OCI-LY3 (cell line): ENCODE results near the gene GPN3.

Experiments used
- H2AFZ ChIP-seq: fragments of 200-600, 300-600 bp; shearing (Covaris generic); 2 replicates; pipeline ENCODE4 v1.6.0; 2014; ENCODE audit warnings: antibody characterized with exemption, low read depth, low read length
- H3K27ac ChIP-seq: fragments of 200-600, 300-600 bp; sonication (generic); 2 replicates; pipeline ENCODE4 v1.5.1; 2014; ENCODE audit warnings: mild to moderate bottlenecking, low read length, moderate library complexity, mixed read lengths
- H3K27me3 ChIP-seq: fragments of 200-600, 300-600 bp; sonication (generic); 2 replicates; pipeline ENCODE4 v1.6.1; 2014; ENCODE audit warnings: low read depth, low read length, mixed read lengths
- H3K36me3 ChIP-seq: fragments of 200-600, 300-600 bp; sonication (generic); replicated peaks from 2 replicates; pipeline ENCODE3; 2014; ENCODE audit warnings: low read depth, low read length, mixed read lengths
- H3K4me1 ChIP-seq: fragments of 300-600, 200-600 bp; sonication (generic); 2 replicates; pipeline ENCODE4 v1.6.1; 2014; ENCODE audit warnings: low read length, mixed read lengths
- H3K4me2 ChIP-seq: fragments of 200-600, 300-600 bp; sonication (generic); 2 replicates; pipeline ENCODE4 v1.6.1; 2014; ENCODE audit warnings: low read length, mixed read lengths
- H3K4me3 ChIP-seq: fragments of 300-600, 200-600 bp; sonication (generic); 2 replicates; pipeline ENCODE4 v1.5.1; 2014; ENCODE audit warnings: antibody characterized with exemption, mild to moderate bottlenecking, low read length, moderate library complexity
- H3K79me2 ChIP-seq: fragments of 300-600, 200-600 bp; shearing (Covaris generic); 2 replicates; pipeline ENCODE4 v1.6.1; 2014; ENCODE audit warnings: mild to moderate bottlenecking, low read length, mixed read lengths
- H3K9ac ChIP-seq: fragments of 300-600, 200-600 bp; shearing (Covaris generic); 2 replicates; pipeline ENCODE4 v1.6.0; 2014; ENCODE audit warnings: mild to moderate bottlenecking, low read length, moderate library complexity
- H3K9me3 ChIP-seq: fragments of 200-600, 300-600 bp; shearing (Covaris generic); 2 replicates; pipeline ENCODE4 v1.6.1; 2014; ENCODE audit warnings: low read length, mixed read lengths; ENCODE audit not compliant: insufficient read depth
- H4K20me1 ChIP-seq: fragments of 200-600, 300-600 bp; sonication (generic); 2 replicates; pipeline ENCODE4 v1.6.1; 2016; ENCODE audit warnings: low read length, mixed read lengths; ENCODE audit not compliant: insufficient read depth
- EZH2phosphoT487 ChIP-seq: fragments of 200-600 bp; shearing (Covaris generic); IDR thresholded peaks from 2 replicates; pipeline ENCODE4 v1.6.1; 2018; ENCODE audit warnings: antibody characterized with exemption, mixed run types, low read depth
- TF ChIP-seq, protein P1 (sequence below): fragments of 200-600, 300-600 bp; sonication (generic); IDR thresholded peaks from 2 replicates; pipeline ENCODE4 v1.5.1; 2014; ENCODE audit warnings: antibody characterized with exemption, low read length, low read depth

The GPN3 gene

DNA sequence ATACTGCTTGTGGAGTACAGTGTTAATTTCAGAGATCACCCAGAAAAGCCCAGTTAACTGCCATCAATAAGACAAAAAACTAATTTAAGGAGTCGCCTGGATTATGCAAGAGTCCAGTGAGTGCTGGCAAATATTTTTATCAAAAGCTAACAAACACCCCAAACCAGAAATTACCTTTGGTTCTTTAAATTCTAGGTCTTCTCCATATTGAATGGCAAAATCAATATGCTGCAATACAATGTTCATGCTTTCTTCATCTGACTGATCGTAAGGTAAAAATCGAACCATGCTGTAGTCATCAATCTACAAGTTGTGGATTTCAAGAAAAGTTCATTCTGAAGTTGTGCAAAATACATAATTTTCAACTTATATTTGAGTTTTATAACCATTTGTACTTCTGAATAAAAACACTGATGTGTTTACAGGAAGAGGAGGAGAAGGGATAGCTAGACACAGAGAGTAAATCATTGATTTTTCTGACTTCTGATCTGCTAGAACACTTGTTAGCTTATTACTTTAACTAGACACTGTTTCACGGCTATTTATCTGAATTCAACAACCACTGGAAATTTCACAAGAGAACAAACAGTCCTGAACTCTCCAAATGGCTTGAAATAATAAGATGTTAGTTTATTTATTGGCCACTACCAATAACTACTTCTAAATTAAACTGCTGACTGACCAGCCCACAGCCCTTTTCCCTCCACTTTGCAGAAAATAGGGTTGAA is 14.3 kb downstream of the GPN3 start:
- H3K79me2 ChIP-seq, result peaks cover 15% of the 10 kb centered on the region
- H4K20me1 ChIP-seq, result no peaks in the 10 kb centered on the region
- H2AFZ ChIP-seq, result no peak overlapping the region
- TF ChIP-seq, protein P1, sequence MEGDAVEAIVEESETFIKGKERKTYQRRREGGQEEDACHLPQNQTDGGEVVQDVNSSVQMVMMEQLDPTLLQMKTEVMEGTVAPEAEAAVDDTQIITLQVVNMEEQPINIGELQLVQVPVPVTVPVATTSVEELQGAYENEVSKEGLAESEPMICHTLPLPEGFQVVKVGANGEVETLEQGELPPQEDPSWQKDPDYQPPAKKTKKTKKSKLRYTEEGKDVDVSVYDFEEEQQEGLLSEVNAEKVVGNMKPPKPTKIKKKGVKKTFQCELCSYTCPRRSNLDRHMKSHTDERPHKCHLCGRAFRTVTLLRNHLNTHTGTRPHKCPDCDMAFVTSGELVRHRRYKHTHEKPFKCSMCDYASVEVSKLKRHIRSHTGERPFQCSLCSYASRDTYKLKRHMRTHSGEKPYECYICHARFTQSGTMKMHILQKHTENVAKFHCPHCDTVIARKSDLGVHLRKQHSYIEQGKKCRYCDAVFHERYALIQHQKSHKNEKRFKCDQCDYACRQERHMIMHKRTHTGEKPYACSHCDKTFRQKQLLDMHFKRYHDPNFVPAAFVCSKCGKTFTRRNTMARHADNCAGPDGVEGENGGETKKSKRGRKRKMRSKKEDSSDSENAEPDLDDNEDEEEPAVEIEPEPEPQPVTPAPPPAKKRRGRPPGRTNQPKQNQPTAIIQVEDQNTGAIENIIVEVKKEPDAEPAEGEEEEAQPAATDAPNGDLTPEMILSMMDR, result no peak
- TF ChIP-seq EZH2phosphoT487, result no peak
- H3K9me3 ChIP-seq, result no peaks in the 10 kb centered on the region
- no peak overlapping the region for H3K9ac ChIP-seq
- no peak overlapping the region for H3K4me3 ChIP-seq
- peaks cover 22% of the 10 kb centered on the region for H3K36me3 ChIP-seq
- H3K4me2 ChIP-seq, result no peak overlapping the region
- no peaks in the 10 kb centered on the region for H3K27me3 ChIP-seq
- H3K4me1 ChIP-seq, result peaks cover 26% of the 10 kb centered on the region
- H3K27ac ChIP-seq, result no peak overlapping the region

DNA sequence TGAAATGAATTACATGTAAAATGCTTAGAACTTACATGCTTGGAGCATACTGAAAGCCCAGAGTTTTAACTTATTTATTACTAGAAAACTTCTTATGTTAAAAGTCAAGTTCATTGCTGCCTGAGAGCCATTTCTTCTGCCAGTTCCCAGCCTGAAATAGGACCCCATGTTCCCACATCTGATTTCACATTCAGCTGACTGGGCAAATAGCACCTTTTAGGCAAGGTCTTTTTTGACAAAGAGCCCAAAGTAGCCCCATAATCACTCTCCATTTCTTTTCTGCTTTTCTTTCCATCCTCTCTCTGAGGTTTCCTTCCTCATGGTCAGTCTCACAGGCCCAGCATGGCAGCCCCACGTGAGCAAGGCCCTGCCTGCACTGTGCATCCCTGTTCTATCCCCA is 16.8 kb downstream of the GPN3 start:
- H3K4me1 ChIP-seq, result peaks cover 19% of the 10 kb centered on the region
- peaks cover 39% of the 10 kb centered on the region for H3K79me2 ChIP-seq
- H3K4me3 ChIP-seq, result no peak overlapping the region
- TF ChIP-seq EZH2phosphoT487, result no peak
- TF ChIP-seq, protein P1, result no peak
- no peak overlapping the region for H3K4me2 ChIP-seq
- peaks cover 6% of the 10 kb centered on the region; the same call in 1 of the 2 replicates for H4K20me1 ChIP-seq
- no peak overlapping the region for H3K27ac ChIP-seq
- H3K9ac ChIP-seq, result no peak overlapping the region
- H3K36me3 ChIP-seq, result peaks cover 34% of the 10 kb centered on the region
- no peak overlapping the region for H2AFZ ChIP-seq
- no peaks in the 10 kb centered on the region for H3K27me3 ChIP-seq
- no peaks in the 10 kb centered on the region for H3K9me3 ChIP-seq

DNA sequence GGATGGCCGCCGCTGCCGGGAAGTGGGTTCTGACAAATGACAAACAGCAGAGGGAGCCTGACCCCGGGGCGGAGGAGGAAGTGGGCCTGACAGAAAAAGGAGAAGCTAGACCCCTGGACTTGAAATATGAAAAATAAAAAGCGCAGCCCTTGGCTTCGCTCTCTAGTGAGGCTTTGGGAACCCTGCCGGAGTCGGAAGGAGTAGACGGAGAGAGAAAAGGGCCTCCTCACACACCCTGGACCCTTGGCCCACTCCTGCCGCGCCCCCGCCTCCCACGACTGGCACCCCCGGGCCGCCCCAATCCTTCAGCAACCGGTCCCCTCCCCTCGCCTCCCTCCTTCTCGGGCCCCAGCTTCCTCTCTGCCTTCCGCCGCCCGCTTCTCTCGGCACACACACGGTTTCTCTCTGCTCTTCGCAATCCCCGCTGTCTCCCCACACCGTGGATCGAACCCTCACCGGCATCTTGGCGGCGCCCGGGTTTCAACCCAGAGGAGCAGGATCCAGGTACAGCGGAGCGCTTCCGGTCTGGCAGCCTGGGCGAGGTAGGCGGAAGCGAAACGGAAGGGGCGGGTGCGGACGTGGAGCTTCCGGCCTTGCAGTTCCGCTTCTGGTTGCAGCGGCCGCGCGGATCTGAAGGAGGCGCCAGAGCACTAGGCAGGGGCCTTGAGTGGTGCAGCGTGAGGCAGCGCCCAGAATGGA is 18.1 kb downstream of the GPN3 start, which contains the start of gene ARPC3:
Gene ARPC3, minus strand, starts transcription at position 539 of the 699 bp plus-strand sequence. Its CDS starts 77 bp downstream, at position 462.
- H3K9ac ChIP-seq, result peak within 1 kb of the TSS; percentile 98
- peak within 1 kb of the TSS; percentile 78 for H3K4me2 ChIP-seq
- peak within 1 kb of the TSS; percentile 83 for H2AFZ ChIP-seq
- peak within 1 kb of the TSS; percentile 95 for H3K27ac ChIP-seq
- TF ChIP-seq, protein P1, result peak; percentile 78
- no peak for TF ChIP-seq EZH2phosphoT487
- peaks cover 34% of the 10 kb centered on the region for H3K36me3 ChIP-seq
- H3K9me3 ChIP-seq, result no peaks in the 10 kb centered on the region
- H4K20me1 ChIP-seq, result peaks cover 6% of the 10 kb centered on the region; the same call in 1 of the 2 replicates
- peaks cover 49% of the 10 kb centered on the region for H3K79me2 ChIP-seq
- peak within 1 kb of the TSS; percentile 98 for H3K4me3 ChIP-seq
- no peaks in the 10 kb centered on the region for H3K27me3 ChIP-seq
- peaks cover 12% of the 10 kb centered on the region for H3K4me1 ChIP-seq

DNA sequence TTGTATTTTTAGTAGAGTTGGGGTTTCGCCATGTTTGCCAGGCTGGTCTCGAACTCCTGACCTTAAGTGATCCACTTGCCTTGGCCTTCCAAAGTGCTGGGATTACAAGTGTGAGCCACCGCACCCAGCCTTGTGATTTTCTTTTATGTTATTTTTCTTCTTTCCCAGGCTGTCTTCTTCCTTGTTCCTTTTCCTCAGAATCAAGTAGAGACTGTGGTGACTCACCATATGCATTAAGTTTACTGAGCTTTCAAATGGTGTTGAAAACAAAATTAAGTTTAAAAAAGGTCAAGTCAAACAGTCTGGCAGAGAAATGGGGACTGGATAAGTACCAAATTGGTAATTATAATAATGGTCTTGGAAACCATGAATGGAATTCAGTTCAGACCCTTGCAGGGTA is 23.6 kb downstream of the GPN3 start:
- H3K4me2 ChIP-seq, result no peak overlapping the region
- no peak for TF ChIP-seq EZH2phosphoT487
- TF ChIP-seq, protein P1, result no peak
- H3K36me3 ChIP-seq, result peaks cover 49% of the 10 kb centered on the region
- H3K27ac ChIP-seq, result no peak overlapping the region
- H3K4me3 ChIP-seq, result no peak overlapping the region
- peaks cover 41% of the 10 kb centered on the region for H3K79me2 ChIP-seq
- H4K20me1 ChIP-seq, result peaks cover 6% of the 10 kb centered on the region; the same call in 1 of the 2 replicates
- no peaks in the 10 kb centered on the region for H3K9me3 ChIP-seq
- H3K9ac ChIP-seq, result no peak overlapping the region
- H2AFZ ChIP-seq, result no peak overlapping the region
- no peaks in the 10 kb centered on the region for H3K27me3 ChIP-seq
- peaks cover 10% of the 10 kb centered on the region for H3K4me1 ChIP-seq
